HG02852 (cell line): Measurements from ENCODE around the gene PPL.
"Not testable (repeated sequence)": the region's sequence is repeated elsewhere in the genome, so short reads cannot be mapped to it uniquely, and the experiment has no call there.

Experiments used
- ATAC-seq: cut with Tn5 transposase; IDR thresholded peaks from one replicate; pipeline ENCODE4 v1.9.1; 2021; ENCODE audit warnings: mild to moderate bottlenecking, moderate library complexity; ENCODE audit not compliant: unreplicated experiment

Gene PPL, protein sequence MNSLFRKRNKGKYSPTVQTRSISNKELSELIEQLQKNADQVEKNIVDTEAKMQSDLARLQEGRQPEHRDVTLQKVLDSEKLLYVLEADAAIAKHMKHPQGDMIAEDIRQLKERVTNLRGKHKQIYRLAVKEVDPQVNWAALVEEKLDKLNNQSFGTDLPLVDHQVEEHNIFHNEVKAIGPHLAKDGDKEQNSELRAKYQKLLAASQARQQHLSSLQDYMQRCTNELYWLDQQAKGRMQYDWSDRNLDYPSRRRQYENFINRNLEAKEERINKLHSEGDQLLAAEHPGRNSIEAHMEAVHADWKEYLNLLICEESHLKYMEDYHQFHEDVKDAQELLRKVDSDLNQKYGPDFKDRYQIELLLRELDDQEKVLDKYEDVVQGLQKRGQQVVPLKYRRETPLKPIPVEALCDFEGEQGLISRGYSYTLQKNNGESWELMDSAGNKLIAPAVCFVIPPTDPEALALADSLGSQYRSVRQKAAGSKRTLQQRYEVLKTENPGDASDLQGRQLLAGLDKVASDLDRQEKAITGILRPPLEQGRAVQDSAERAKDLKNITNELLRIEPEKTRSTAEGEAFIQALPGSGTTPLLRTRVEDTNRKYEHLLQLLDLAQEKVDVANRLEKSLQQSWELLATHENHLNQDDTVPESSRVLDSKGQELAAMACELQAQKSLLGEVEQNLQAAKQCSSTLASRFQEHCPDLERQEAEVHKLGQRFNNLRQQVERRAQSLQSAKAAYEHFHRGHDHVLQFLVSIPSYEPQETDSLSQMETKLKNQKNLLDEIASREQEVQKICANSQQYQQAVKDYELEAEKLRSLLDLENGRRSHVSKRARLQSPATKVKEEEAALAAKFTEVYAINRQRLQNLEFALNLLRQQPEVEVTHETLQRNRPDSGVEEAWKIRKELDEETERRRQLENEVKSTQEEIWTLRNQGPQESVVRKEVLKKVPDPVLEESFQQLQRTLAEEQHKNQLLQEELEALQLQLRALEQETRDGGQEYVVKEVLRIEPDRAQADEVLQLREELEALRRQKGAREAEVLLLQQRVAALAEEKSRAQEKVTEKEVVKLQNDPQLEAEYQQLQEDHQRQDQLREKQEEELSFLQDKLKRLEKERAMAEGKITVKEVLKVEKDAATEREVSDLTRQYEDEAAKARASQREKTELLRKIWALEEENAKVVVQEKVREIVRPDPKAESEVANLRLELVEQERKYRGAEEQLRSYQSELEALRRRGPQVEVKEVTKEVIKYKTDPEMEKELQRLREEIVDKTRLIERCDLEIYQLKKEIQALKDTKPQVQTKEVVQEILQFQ (N-terminal part only)

DNA sequence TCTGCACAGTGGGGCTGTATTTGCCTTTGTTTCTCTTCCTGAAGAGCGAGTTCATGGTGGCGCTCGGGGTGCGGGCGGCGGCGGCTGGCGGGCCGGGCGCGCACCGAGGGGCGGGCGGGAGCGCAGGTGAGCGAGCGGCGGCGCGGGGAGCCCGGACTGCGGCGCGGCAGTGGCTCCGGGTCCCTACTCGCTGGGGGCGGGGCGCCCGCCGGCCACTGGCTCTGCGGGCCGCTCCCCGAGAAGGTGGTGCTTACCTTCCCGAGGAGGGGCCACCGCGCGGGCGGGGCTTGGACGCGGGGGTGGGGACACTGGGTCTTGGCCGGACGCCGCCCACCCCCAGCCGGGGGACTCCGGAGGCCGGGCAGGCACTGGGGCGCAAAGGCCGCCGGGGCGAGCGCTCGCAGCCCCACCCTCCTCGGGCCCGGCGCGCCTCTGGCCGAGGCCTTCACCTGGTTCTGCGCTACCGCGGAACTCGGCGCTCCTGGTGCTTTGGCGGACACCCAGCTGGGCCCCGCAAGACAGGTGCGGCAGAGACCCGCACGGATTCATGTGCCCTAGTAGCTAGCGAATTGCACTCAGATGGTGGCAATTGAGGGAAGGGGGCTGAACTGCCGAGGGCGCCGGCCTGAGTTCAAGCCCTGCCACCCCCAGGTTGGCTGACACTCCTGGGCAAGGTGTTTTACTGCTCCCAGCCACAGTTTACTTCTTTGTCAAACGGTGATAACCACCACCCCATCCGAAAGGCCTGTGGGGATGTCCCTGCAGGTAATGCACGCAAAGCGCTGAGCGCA lies at the start of gene PPL:
Gene PPL (minus strand): TSS at position 158 of the 791 bp plus-strand sequence. CDS start 103 bp downstream, at position 55.
- ATAC-seq = no peak

- no peak for ATAC-seq
These were observed 47.4 kb upstream of the PPL start for GRCh38 chr16:4984174-4984990.

GRCh38 chr16:4982056-4982867 lies 45.3 kb upstream of the PPL start:
- ATAC-seq = no peak

DNA sequence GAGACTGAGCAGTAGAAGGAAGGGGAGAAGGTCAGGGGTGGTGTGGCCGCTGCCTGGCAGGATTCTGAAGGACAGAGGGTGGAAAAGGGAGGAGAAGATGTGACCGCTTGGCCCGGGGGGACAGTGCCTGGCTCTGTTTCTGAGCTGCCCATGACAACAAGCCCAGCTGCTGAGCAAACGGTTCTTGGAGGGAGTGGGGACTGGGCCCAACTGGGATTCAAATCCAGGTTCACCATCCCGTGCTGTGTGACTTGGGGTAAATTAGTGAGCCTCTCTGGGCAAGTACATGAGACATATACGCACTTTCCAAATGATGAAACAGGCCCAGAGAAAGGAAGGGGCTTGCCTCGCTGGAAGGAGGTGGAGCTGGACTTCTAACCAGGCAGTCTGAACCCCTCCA lies 44.5 kb upstream of the PPL start:
- no peak for ATAC-seq

DNA sequence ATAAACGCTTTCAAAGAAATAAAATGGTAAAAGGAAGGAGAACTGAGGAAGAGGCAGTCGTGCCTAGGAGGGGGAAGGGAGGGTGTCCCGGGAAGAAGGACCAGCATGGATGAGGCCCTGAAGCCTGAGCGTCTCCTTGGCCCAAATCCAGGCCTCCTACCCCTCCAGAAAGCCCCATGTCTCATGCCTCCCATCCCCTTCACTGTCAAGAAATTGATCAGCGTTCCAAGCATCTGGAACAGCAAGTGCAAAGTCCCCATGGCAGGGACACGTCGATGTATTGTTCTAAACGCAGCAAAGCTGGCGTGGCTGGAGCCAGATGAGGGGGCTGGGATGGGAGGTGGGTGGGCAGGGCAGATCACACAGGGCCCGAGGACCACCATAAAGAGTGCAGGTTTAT lies 43.7 kb upstream of the PPL start:
- no peak for ATAC-seq

DNA sequence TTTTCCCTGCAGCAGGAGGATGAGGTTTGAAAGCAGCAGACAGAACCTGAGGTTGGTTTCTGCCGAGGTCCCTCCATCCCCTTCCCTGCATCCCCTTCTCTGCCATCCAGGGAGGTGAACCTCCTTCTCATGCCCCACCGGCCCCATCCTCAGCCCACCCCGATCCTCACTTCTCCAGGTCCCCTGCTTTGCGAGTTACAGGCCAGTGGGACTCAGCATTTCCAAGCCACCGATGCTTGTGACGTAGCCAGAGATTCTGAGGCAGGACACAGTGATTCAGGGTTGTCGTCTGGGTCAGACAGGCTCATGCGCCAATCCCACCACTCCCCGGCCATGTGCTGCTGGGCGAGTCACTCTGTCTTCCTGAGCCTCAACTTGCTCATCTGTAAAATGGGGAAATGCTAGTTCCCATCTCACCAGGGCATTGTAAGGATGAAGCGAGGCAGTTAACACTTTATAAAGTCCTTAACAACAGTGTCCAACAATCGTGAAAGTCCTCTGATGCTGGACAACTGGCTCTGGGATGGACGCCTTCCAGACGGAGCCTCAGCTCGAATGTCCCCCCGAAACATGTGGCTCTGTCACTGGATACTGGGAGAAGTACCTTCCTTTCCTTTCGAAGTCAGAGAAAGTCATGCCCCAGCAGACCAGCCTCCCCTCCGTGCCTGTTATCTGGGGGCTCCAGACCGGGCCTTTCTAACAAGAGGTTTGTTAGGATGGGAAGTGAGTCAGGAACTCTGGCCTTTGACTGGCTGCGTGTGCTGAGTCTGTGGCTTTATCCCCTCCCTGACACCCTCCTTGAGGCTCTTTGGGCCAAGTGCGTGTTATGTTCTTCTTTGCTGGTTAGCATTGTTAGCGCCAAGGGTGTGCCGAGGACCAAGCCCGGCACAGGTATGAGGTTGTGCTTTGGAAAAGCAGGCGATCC lies 43.0 kb upstream of the PPL start:
- ATAC-seq = no peak

DNA sequence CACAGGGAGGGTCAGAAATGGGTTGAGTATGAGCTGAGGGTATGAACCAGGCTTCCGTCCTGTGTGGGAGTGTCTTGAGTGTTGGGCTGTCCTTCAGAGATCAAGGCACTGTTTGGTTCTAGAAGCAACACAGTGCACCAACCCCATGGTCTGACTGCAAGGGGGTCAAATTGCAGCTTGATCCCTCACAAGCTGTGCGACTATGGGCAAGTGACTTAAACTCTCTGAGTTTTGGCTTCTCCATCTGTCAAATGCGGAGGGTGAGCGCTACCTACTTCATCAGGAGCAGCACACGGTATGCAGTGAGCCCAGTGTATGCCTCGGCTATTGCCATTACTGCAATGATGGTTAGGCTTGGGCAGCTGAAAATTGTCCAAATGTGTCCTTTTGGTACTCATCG lies 42.2 kb upstream of the PPL start:
- ATAC-seq = no peak

- no peak for ATAC-seq
These were observed 39.7 kb upstream of the PPL start for GRCh38 chr16:4976611-4977145.

DNA sequence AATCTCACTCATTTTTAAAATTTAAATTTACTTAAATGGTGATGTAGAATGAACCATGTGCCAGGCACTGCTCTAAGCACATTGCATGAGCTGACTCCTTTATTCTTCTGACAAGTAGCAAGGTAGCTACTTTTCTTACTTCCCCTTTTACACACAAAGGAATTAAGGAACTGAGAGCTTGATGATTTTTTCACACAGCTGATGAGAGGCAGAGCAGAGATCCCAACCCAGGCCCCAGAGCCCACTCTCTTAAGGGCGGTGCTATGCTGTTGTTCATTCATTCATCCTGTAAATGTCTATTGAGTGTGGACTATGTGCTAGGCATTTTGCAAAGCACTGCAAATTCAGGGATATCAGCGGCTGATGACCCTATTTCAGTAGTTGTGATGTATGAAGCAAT lies 39.1 kb upstream of the PPL start:
- ATAC-seq = peak; percentile 94

DNA sequence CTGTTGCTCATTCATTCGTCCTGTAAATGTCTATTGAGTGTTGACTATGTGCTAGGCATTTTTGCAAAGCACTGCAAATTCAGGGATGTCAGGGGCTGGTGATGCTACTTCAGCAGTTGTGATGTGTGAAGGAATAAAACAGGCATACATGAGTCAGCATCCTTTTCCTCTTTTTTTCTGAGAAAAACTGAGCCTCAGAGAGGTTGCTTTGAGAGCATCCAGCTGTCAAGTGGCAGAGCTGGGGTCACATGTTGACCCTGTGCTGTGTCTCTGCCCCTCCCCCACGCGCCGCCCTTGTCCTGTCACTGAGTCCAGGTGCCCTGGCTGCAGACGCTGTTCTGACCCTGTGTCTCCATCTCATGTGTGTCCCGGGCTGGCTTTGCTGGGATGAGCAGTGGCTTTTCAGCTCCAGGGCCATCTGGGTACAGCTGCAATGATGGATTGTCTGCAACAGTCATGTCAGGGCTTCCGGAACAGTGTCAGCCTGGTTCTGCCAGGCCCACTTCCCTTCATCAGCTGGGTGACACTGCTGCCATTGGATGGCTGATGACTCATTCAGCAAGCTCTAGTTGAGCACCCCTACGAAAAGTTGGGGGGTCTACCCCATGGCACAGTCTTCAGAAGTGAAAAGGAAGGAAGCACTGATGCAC lies 36.1 kb upstream of the PPL start:
- no peak for ATAC-seq

- no peak for ATAC-seq
These were observed 33.1 kb upstream of the PPL start for GRCh38 chr16:4970010-4970409.

DNA sequence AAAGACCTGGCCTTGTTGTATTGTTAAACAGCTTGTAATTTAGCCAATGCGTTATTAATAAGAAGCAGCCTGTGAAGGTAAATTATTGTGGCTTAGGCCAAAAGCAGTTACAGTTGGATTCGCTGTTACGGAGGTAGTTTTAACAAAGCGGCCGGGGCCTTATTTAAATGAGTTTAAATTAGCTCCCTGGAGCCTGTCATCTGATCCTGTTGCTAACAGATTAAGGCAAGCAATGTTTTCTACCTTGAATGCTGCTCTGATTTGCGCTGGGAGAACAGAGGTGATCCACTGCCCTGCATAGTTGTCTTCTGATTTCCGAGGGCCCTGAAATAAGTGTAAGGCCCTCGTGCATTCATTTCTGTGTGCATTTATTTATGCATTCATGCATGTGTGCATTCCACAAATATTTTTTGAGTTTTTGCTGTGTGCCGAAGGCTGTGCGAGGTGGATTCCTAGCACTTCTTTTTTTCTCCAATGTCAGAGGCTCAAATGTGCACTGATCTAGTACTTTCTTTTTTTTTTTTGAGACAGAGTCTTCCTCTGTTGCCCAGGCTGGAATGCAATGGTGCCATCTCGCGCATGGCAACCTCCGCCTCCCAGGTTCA lies 32.0 kb upstream of the PPL start:
- ATAC-seq = no peak

DNA sequence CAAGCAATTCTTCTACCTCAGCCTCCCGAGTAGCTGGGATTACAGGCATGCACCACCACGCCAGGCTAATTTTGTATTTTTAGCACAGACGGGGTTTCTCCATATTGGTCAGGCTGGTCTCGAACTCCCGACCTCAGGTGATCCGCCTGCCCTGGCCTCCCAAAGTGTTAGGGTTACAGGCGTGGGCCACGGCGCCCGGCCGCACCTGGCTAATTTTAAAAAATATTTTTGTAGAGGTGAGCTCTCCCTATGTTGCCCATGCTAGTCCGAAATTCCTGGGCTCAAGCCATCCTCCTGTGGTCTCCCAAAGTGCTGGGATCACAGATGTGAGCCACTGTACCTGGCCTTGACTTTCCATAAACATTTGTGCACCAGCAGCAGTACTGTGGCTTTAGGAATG lies 31.3 kb upstream of the PPL start:
- not testable (repeated sequence) for ATAC-seq

DNA sequence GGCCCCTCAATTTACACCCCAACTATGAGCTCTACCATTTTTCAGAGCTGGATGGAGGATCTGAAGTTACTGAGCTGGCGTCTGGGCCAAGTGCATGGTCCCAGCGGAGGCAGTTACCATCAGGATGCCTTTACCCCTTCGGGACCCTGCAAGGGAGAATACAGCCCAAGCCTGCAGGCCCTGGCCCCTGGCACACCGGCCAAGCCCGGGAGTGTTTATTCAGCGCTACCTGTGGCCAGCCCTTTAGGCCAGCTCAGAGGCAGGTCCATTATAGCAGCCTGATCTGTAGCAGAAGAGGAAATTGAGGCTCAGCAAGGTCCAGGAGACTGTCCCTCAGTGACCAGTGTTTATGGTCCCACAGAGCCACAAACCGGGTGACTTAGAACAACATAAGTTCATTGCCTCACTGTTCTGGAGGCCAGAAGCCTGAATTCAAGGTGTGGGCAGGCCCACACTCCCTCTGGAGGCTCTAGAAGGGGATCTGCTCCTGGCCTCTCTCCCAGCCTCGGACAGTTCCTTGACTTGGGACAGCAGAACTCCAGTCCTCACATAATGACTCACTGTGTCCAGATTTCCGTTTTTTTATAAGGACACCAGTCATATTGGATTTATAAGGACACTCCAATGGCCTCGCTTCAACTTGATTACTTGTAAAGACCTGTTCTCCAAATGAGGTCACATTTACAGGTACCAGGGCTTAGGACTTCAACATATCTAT lies 29.9 kb upstream of the PPL start:
- ATAC-seq = no peak

GRCh38 chr16:4963527-4963926 lies 26.6 kb upstream of the PPL start:
- ATAC-seq = not testable (repeated sequence)

- ATAC-seq = no peak
These were observed 25.8 kb upstream of the PPL start for GRCh38 chr16:4962716-4963115.
